Measurements from ENCODE around the gene NADSYN1.
"Not testable (repeated sequence)": the region's sequence is repeated elsewhere in the genome, so short reads cannot be mapped to it uniquely, and the experiment has no call there.

Gene NADSYN1

GRCh38 chr11:71518506-71519471 lies 65.8 kb downstream of the NADSYN1 start:
- no peak overlapping the region for H3K4me3 ChIP-seq (ENCODE audit: low read depth, low read length)
- no peaks in the 10 kb centered on the region for H3K27me3 ChIP-seq (ENCODE audit: control insufficient read depth, insufficient read depth, low read length)
- H3K9me3 ChIP-seq (ENCODE audit: control insufficient read depth, insufficient read depth, low read length) = no peaks in the 10 kb centered on the region
- no peak overlapping the region for H3K27ac ChIP-seq (ENCODE audit: low read depth, low read length)
- H3K36me3 ChIP-seq (ENCODE audit: control insufficient read depth, insufficient read depth, low read length) = no peaks in the 10 kb centered on the region
- H3K9ac ChIP-seq (ENCODE audit: low read depth, low read length) = no peak overlapping the region
- no peaks in the 10 kb centered on the region for H3K4me1 ChIP-seq (ENCODE audit: control insufficient read depth, insufficient read depth, low read length)

DNA sequence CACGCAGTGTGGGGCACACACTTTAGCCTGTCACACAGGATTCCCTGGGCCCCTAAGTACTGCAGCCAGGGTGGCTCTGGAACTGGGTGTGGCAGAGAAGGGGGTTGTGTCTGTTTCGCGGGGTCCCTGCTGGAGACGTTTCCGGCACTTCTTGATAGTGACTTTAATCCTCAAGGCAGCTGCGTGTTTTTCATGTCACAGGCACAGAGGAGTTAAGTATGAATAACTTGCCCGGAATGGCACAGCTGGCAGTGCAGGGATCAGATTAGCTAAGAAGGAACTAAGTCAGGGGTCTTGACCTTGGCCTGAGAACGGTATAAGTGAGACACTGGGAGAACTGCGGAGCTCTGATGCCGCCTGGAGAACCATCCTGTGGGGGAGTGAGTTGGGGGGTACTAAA lies 66.5 kb downstream of the NADSYN1 start:
- Histone ChIP-seq H3K27ac (ENCODE audit: low read depth, low read length) (no peak overlapping the region), H3K9ac (ENCODE audit: low read depth, low read length) (no peak overlapping the region), H3K4me1 (ENCODE audit: control insufficient read depth, insufficient read depth, low read length) (no peaks in the 10 kb centered on the region), H3K36me3 (ENCODE audit: control insufficient read depth, insufficient read depth, low read length) (no peaks in the 10 kb centered on the region), H3K4me3 (ENCODE audit: low read depth, low read length) (no peak overlapping the region), H3K27me3 (ENCODE audit: control insufficient read depth, insufficient read depth, low read length) (no peaks in the 10 kb centered on the region), H3K9me3 (ENCODE audit: control insufficient read depth, insufficient read depth, low read length) (no peaks in the 10 kb centered on the region)

GRCh38 chr11:71525188-71525937 lies 72.4 kb downstream of the NADSYN1 start:
- no peaks in the 10 kb centered on the region for H3K4me1 ChIP-seq (ENCODE audit: control insufficient read depth, insufficient read depth, low read length)
- H3K27ac ChIP-seq (ENCODE audit: low read depth, low read length) = no peak overlapping the region
- H3K4me3 ChIP-seq (ENCODE audit: low read depth, low read length) = no peak overlapping the region
- H3K9ac ChIP-seq (ENCODE audit: low read depth, low read length) = no peak overlapping the region
- H3K27me3 ChIP-seq (ENCODE audit: control insufficient read depth, insufficient read depth, low read length) = no peaks in the 10 kb centered on the region
- H3K9me3 ChIP-seq (ENCODE audit: control insufficient read depth, insufficient read depth, low read length) = no peaks in the 10 kb centered on the region
- no peaks in the 10 kb centered on the region for H3K36me3 ChIP-seq (ENCODE audit: control insufficient read depth, insufficient read depth, low read length)

DNA sequence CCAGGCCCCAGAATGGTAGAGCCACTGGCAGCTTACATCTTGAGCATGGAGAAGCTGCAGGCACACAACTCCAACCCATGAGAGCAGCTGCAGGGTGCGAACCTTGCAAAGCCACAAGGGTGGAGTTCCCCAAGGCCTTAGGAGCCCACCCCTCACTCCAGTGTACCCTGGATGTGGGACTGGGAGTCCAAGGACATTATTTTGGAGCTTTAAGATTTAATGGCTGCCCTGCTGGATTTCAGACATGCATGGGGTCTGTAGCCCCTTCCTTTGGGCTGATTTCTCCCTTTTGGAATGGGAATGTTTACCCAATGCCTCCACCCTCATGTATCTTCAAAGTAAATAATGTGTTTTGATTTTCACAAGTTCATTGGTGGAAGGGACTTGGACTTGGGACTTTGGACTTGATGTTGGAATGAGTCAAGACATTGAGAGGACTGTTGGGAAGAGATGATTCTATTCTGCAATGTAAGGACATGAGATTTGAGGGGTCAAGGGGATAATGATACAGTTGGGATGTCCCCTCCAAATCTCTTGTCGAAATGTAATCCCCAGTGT lies 73.0 kb downstream of the NADSYN1 start:
- H3K4me3 ChIP-seq (ENCODE audit: low read depth, low read length) = no peak overlapping the region
- no peaks in the 10 kb centered on the region for H3K27me3 ChIP-seq (ENCODE audit: control insufficient read depth, insufficient read depth, low read length)
- no peaks in the 10 kb centered on the region for H3K4me1 ChIP-seq (ENCODE audit: control insufficient read depth, insufficient read depth, low read length)
- no peaks in the 10 kb centered on the region for H3K36me3 ChIP-seq (ENCODE audit: control insufficient read depth, insufficient read depth, low read length)
- no peak overlapping the region for H3K9ac ChIP-seq (ENCODE audit: low read depth, low read length)
- no peak overlapping the region for H3K27ac ChIP-seq (ENCODE audit: low read depth, low read length)
- no peaks in the 10 kb centered on the region for H3K9me3 ChIP-seq (ENCODE audit: control insufficient read depth, insufficient read depth, low read length)

DNA sequence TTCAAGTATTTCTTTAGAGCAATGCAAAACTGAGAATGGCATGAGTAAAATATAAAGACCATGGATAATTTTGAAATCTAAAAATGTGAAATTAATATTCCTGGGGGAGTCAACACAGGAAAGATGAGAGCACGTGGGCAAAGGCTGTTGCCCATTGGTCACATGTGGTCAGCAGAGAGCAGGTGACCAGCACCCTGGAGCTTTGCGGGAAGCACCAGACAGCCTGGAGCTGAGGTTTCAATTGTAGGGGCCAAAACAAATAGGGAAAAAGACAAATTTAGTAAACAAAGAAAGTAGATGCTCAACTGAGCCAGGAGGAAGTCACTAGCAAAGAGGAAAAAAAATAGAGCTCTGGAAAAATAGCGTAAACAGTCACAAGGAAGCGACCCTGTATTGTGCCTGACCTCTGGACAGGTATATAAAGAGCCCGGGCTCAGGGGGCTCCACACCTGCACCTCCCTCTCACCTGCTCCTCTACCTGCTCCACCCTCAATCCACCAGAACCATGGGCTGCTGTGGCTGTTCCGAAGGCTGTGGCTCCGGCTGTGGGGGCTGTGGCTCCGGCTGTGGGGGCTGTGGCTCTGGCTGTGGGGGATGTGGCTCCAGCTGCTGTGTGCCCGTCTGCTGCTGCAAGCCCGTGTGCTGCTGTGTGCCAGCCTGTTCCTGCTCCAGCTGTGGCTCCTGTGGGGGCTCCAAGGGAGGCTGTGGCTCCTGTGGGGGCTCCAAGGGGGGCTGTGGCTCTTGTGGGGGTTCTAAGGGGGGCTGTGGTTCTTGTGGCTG lies 74.0 kb downstream of the NADSYN1 start, which contains the start of gene KRTAP5-7:
Gene KRTAP5-7 (plus strand): TSS at position 472 of the 780 bp plus-strand sequence. CDS start 34 bp downstream, at position 506.
- not testable (repeated sequence) for H3K9me3 ChIP-seq (ENCODE audit: control insufficient read depth, insufficient read depth, low read length); H3K27me3 ChIP-seq (ENCODE audit: control insufficient read depth, insufficient read depth, low read length); H3K4me3 ChIP-seq (ENCODE audit: low read depth, low read length); H3K36me3 ChIP-seq (ENCODE audit: control insufficient read depth, insufficient read depth, low read length); H3K4me1 ChIP-seq (ENCODE audit: control insufficient read depth, insufficient read depth, low read length); H3K27ac ChIP-seq (ENCODE audit: low read depth, low read length); H3K9ac ChIP-seq (ENCODE audit: low read depth, low read length)

DNA sequence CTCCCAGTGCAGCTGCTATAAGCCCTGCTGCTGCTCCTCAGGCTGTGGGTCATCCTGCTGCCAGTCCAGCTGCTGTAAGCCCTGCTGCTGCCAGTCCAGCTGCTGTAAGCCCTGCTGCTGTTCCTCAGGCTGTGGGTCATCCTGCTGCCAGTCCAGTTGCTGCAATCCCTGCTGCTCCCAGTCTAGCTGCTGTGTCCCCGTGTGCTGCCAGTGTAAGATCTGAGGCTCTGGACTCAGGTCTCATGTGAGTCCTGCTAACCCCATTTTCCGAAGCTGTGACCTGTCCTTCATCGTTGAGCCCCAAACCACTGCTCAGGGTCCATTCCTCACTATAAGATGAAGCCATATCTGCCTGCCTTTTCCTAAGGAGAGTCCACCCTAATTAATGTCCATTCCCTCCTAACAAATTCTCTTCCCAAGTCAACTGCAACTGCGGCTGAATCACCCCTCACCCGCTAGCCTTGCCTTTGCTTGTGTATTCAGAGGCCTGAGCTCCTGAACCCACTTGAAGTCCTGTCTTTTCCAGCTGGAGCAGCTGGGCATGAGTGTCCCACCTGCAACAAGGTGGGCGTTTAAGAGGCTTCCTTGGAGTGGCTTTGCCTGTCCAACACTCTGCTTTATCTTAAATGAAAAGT lies 74.7 kb downstream of the NADSYN1 start:
- no peaks in the 10 kb centered on the region for H3K27me3 ChIP-seq (ENCODE audit: control insufficient read depth, insufficient read depth, low read length)
- no peak overlapping the region for H3K9ac ChIP-seq (ENCODE audit: low read depth, low read length)
- H3K4me1 ChIP-seq (ENCODE audit: control insufficient read depth, insufficient read depth, low read length) = no peaks in the 10 kb centered on the region
- no peak overlapping the region for H3K4me3 ChIP-seq (ENCODE audit: low read depth, low read length)
- H3K27ac ChIP-seq (ENCODE audit: low read depth, low read length) = no peak overlapping the region
- H3K36me3 ChIP-seq (ENCODE audit: control insufficient read depth, insufficient read depth, low read length) = no peaks in the 10 kb centered on the region
- H3K9me3 ChIP-seq (ENCODE audit: control insufficient read depth, insufficient read depth, low read length) = no peaks in the 10 kb centered on the region

DNA sequence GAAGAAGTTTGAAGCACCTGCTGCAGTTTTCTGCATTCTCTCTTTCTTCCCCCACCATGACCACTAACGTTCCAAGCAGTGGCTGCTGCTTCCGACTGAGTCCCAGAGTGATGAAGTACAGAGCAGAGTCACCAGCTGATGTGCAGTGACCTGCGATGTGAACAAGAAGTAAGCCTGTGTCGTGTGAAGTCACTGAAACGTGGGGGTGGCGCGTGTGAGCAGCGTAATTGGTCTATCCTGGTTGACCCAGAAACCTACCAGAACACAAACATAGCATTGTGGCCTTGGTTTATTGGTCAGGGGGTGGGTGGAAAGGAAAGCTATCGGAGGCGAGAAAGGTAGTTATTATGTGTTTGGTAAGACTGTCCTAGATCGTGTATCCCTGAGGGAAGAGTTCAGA lies 77.6 kb downstream of the NADSYN1 start:
- no peaks in the 10 kb centered on the region for H3K4me1 ChIP-seq (ENCODE audit: control insufficient read depth, insufficient read depth, low read length)
- H3K9me3 ChIP-seq (ENCODE audit: control insufficient read depth, insufficient read depth, low read length) = no peaks in the 10 kb centered on the region
- H3K9ac ChIP-seq (ENCODE audit: low read depth, low read length) = no peak overlapping the region
- H3K36me3 ChIP-seq (ENCODE audit: control insufficient read depth, insufficient read depth, low read length) = no peaks in the 10 kb centered on the region
- H3K27me3 ChIP-seq (ENCODE audit: control insufficient read depth, insufficient read depth, low read length) = no peaks in the 10 kb centered on the region
- no peak overlapping the region for H3K4me3 ChIP-seq (ENCODE audit: low read depth, low read length)
- no peak overlapping the region for H3K27ac ChIP-seq (ENCODE audit: low read depth, low read length)

DNA sequence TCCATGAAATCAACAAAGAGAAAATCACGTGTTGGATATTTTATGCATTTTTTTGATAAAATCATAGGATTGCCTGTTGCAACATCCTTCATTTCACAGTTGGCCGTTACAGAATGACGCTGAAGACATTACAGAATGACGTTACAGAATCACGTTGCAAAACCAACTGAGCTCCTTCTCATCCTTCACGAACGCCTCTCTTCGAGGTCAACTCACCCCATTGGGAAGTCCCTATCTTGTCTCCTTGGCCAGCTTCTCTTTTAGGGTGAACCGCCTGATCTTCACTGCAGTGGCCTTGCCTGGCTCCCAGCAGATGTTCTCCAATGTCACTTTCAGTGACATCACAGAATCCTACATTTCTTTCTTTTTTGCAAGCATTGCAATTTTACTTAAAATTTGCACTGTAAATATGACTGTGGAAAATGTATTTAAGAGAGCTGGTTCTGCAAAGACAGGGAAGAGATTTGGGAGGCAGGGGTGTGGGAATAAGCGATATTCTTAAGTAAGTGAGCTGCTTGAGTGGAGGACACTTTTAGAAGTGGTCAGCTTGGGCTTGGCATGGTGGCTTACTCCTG lies 79.1 kb downstream of the NADSYN1 start:
- Histone ChIP-seq H3K4me3 (ENCODE audit: low read depth, low read length) (no peak overlapping the region), H3K9me3 (ENCODE audit: control insufficient read depth, insufficient read depth, low read length) (no peaks in the 10 kb centered on the region), H3K27me3 (ENCODE audit: control insufficient read depth, insufficient read depth, low read length) (no peaks in the 10 kb centered on the region), H3K4me1 (ENCODE audit: control insufficient read depth, insufficient read depth, low read length) (no peaks in the 10 kb centered on the region), H3K9ac (ENCODE audit: low read depth, low read length) (no peak overlapping the region), H3K36me3 (ENCODE audit: control insufficient read depth, insufficient read depth, low read length) (no peaks in the 10 kb centered on the region), H3K27ac (ENCODE audit: low read depth, low read length) (no peak overlapping the region)

- H3K4me1 ChIP-seq (ENCODE audit: control insufficient read depth, insufficient read depth, low read length); H3K9me3 ChIP-seq (ENCODE audit: control insufficient read depth, insufficient read depth, low read length); H3K9ac ChIP-seq (ENCODE audit: low read depth, low read length); H3K36me3 ChIP-seq (ENCODE audit: control insufficient read depth, insufficient read depth, low read length); H3K4me3 ChIP-seq (ENCODE audit: low read depth, low read length); H3K27me3 ChIP-seq (ENCODE audit: control insufficient read depth, insufficient read depth, low read length): not testable (repeated sequence)
- H3K27ac ChIP-seq (ENCODE audit: low read depth, low read length) = peak overlapping the region; percentile 10
Measured at GRCh38 chr11:71534711-71535608, 82.0 kb downstream of the NADSYN1 start.

All from HUES48 (cell line).